ENCODE measurements around the gene GATAD2A.

Gene GATAD2A

GRCh38 chr19:19485161-19485997 lies 79.9 kb downstream of the GATAD2A start:
- H3K36me3 ChIP-seq (ENCODE audit: control insufficient read depth in 1 of 2, insufficient read depth in 2 of 2, low read depth in 1 of 2, low read length in 2 of 2) = peaks cover 11 to 42% of the 10 kb centered on the region in 2 experiments
- H2AK5ac ChIP-seq (ENCODE audit: low read length, severe bottlenecking) = peak overlapping the region; percentile 70
- peak overlapping the region; percentile 77 for H4K8ac ChIP-seq (ENCODE audit: low read length)
- DNase-seq = peak; percentile 77
- no peak overlapping the region for H3K4me3 ChIP-seq (ENCODE audit: insufficient read depth in 1 of 2, low read depth in 1 of 2, low read length in 2 of 2)
- H3K4me1 ChIP-seq (ENCODE audit: control insufficient read depth, insufficient read depth, low read depth, low read length) = peaks cover 60% of the 10 kb centered on the region
- H3K18ac ChIP-seq (ENCODE audit: low read depth in 1 of 2, low read length in 2 of 2) = peak overlapping the region; percentile 58 to 63
- H2BK12ac ChIP-seq (ENCODE audit: low read length in 2 of 2) = peak overlapping the region in 1 of 2 experiments; percentile 61
- H3K23ac ChIP-seq (ENCODE audit: low read length in 2 of 2) = no peak overlapping the region
- peak overlapping the region; percentile 34 for H2BK120ac ChIP-seq (ENCODE audit: low read depth, low read length)
- peak overlapping the region; percentile 44 for H2BK15ac ChIP-seq (ENCODE audit: low read depth, poor library complexity, severe bottlenecking)
- peak overlapping the region; percentile 10 to 76 for H3K4ac ChIP-seq (ENCODE audit: low read depth in 1 of 2, low read length in 2 of 2)
- H3K9ac ChIP-seq (ENCODE audit: low read length) = no peak overlapping the region
- H3K9me3 ChIP-seq (ENCODE audit: control insufficient read depth, low read length) = no peaks in the 10 kb centered on the region
- H4K91ac ChIP-seq (ENCODE audit: low read length) = peak overlapping the region; percentile 18
- H3K79me1 ChIP-seq (replicated peaks; ENCODE audit: low read length, poor library complexity, severe bottlenecking) = peaks cover 50% of the 10 kb centered on the region
- H2AFZ ChIP-seq (ENCODE audit: low read depth, low read length) = no peak overlapping the region
- 54% methylated on average over 15 of the region's 15 CpGs for WGBS
- peak overlapping the region; percentile 55 for H3K27ac ChIP-seq (ENCODE audit: low read length, poor library complexity, severe bottlenecking)
- H3K4me2 ChIP-seq (ENCODE audit: low read length, poor library complexity, severe bottlenecking) = no peak overlapping the region
- H3K14ac ChIP-seq (ENCODE audit: low read length in 2 of 2) = peak overlapping the region in 1 of 2 experiments; percentile 66
- H2BK5ac ChIP-seq (ENCODE audit: low read depth, low read length, poor library complexity, severe bottlenecking) = no peak overlapping the region
- H3K27me3 ChIP-seq (ENCODE audit: control insufficient read depth in 1 of 2, insufficient read depth in 1 of 2, low read length in 2 of 2) = no peaks in the 10 kb centered on the region

DNA sequence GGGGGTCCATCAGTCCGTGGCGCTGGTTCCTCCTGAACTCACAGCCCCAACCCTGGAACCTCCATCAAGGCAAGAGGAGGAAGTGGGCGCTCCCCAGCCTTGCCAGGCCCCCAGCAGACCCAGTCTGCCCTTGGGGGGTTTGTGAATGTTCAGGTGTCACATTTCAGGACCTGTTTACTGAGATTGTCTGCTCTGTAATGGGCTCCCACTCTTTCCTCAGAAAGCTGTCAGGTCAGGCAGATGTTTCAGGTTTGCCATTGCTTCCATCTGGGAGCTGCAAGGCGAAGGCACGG lies 80.5 kb downstream of the GATAD2A start:
- Histone ChIP-seq H3K4ac (ENCODE audit: low read depth in 1 of 2, low read length in 2 of 2) (peak overlapping the region; percentile 59 to 76), H3K9me3 (ENCODE audit: control insufficient read depth, low read length) (no peaks in the 10 kb centered on the region), H2AFZ (ENCODE audit: low read depth, low read length) (no peak overlapping the region), H3K79me1 (replicated peaks; ENCODE audit: low read length, poor library complexity, severe bottlenecking) (peaks cover 44% of the 10 kb centered on the region), H3K27ac (ENCODE audit: low read length, poor library complexity, severe bottlenecking) (peak overlapping the region; percentile 55), H2AK5ac (ENCODE audit: low read length, severe bottlenecking) (peak overlapping the region; percentile 70), H3K9ac (ENCODE audit: low read length) (no peak overlapping the region), H4K91ac (ENCODE audit: low read length) (peak overlapping the region; percentile 15), H3K23ac (ENCODE audit: low read length in 2 of 2) (no peak overlapping the region), H3K4me1 (ENCODE audit: control insufficient read depth, insufficient read depth, low read depth, low read length) (peaks cover 60% of the 10 kb centered on the region), H2BK15ac (ENCODE audit: low read depth, poor library complexity, severe bottlenecking) (no peak overlapping the region), H3K18ac (ENCODE audit: low read depth in 1 of 2, low read length in 2 of 2) (peak overlapping the region in 1 of 2 experiments; percentile 63), H2BK5ac (ENCODE audit: low read depth, low read length, poor library complexity, severe bottlenecking) (no peak overlapping the region), H2BK12ac (ENCODE audit: low read length in 2 of 2) (peak overlapping the region in 1 of 2 experiments; percentile 61), H3K36me3 (ENCODE audit: control insufficient read depth in 1 of 2, insufficient read depth in 2 of 2, low read depth in 1 of 2, low read length in 2 of 2) (peaks cover 9 to 39% of the 10 kb centered on the region in 2 experiments), H3K27me3 (ENCODE audit: control insufficient read depth in 1 of 2, insufficient read depth in 1 of 2, low read length in 2 of 2) (no peaks in the 10 kb centered on the region), H4K8ac (ENCODE audit: low read length) (peak overlapping the region; percentile 16), H3K14ac (ENCODE audit: low read length in 2 of 2) (peak overlapping the region in 1 of 2 experiments; percentile 66), H3K4me3 (ENCODE audit: insufficient read depth in 1 of 2, low read depth in 1 of 2, low read length in 2 of 2) (no peak overlapping the region), H2BK120ac (ENCODE audit: low read depth, low read length) (no peak overlapping the region), H3K4me2 (ENCODE audit: low read length, poor library complexity, severe bottlenecking) (no peak overlapping the region)
- DNase-seq = no peak
- WGBS = over 99% methylated on average over 5 of the region's 5 CpGs

DNA sequence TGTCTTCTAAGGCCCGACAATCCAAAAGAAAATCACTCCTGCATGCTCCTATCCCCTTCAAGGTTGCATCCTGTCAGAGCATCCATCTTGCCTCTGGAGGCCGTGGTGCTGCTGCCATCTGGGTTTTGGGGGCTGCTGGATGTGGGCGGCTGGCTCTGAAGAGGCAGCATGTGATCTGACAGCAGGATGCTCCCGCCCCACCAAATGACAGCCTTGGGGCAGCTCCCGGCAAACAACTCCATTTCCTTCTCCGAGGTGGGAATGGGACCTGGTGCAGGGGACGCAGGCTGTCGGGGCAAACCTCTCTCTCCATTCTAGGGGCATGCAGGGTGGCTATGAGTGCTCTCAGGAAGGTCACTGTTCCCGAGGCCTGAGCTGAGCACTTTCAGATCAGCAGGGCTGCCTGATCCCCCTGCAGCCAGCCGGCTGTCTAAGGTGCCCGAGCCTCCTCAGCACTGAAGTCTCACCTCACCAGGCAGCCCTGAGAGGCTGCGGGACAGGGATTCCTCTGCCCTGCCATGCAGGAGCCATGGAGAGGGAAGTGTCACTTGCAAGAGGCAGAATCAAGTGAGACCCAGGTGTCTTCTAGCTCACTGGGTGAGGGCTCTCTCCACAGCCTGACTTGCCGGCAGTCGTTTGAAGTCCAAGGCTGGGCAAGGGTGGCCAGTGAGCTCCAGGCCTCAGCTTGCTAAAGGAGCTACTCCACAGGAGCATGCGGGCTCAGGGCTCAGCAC lies 81.0 kb downstream of the GATAD2A start:
- Histone ChIP-seq H3K79me1 (replicated peaks; ENCODE audit: low read length, poor library complexity, severe bottlenecking) (peaks cover 39% of the 10 kb centered on the region), H2AFZ (ENCODE audit: low read depth, low read length) (no peak overlapping the region), H3K4me1 (ENCODE audit: control insufficient read depth, insufficient read depth, low read depth, low read length) (peaks cover 60% of the 10 kb centered on the region), H2AK5ac (ENCODE audit: low read length, severe bottlenecking) (peak overlapping the region; percentile 70), H2BK120ac (ENCODE audit: low read depth, low read length) (no peak overlapping the region), H3K18ac (ENCODE audit: low read depth in 1 of 2, low read length in 2 of 2) (peak overlapping the region in 1 of 2 experiments; percentile 41), H3K9ac (ENCODE audit: low read length) (no peak overlapping the region), H3K23ac (ENCODE audit: low read length in 2 of 2) (no peak overlapping the region), H2BK15ac (ENCODE audit: low read depth, poor library complexity, severe bottlenecking) (no peak overlapping the region), H3K9me3 (ENCODE audit: control insufficient read depth, low read length) (no peaks in the 10 kb centered on the region), H3K4me3 (ENCODE audit: insufficient read depth in 1 of 2, low read depth in 1 of 2, low read length in 2 of 2) (no peak overlapping the region), H3K4me2 (ENCODE audit: low read length, poor library complexity, severe bottlenecking) (no peak overlapping the region), H3K36me3 (ENCODE audit: control insufficient read depth in 1 of 2, insufficient read depth in 2 of 2, low read depth in 1 of 2, low read length in 2 of 2) (peaks cover 9 to 38% of the 10 kb centered on the region in 2 experiments), H3K27ac (ENCODE audit: low read length, poor library complexity, severe bottlenecking) (no peak overlapping the region), H2BK5ac (ENCODE audit: low read depth, low read length, poor library complexity, severe bottlenecking) (no peak overlapping the region), H2BK12ac (ENCODE audit: low read length in 2 of 2) (peak overlapping the region in 1 of 2 experiments; percentile 49), H3K27me3 (ENCODE audit: control insufficient read depth in 1 of 2, insufficient read depth in 1 of 2, low read length in 2 of 2) (no peaks in the 10 kb centered on the region), H4K91ac (ENCODE audit: low read length) (peak overlapping the region; percentile 65), H3K4ac (ENCODE audit: low read depth in 1 of 2, low read length in 2 of 2) (peak overlapping the region in 1 of 2 experiments; percentile 59), H4K8ac (ENCODE audit: low read length) (peak overlapping the region; percentile 71), H3K14ac (ENCODE audit: low read length in 2 of 2) (no peak overlapping the region)
- no peak for DNase-seq
- 93% methylated on average over 15 of the region's 15 CpGs for WGBS

Data from mesenchymal stem cell (in vitro differentiated cells and primary cell).